Measurements from ENCODE around the gene PGBD5. TPM values are rescaled to one million over a fixed set of nuclear protein-coding genes. Genes with fewer than 3 reads are reported as not detected.

Gene PGBD5
- total and polyA plus RNA-seq, 5 donors from 2014 or later: not detected

GRCh38 chr1:230351983-230352382 lies 74.1 kb downstream of the PGBD5 start:
- Mint-ChIP-seq H3K4me1 (no peaks in the 10 kb centered on the region), H3K9me3 (no peaks in the 10 kb centered on the region), H3K4me3 (no peak overlapping the region), H3K36me3 (no peaks in the 10 kb centered on the region), H3K27me3 (peaks cover 4% of the 10 kb centered on the region), H3K27ac (no peak overlapping the region)
- DNase-seq (no peak), ATAC-seq (ENCODE audit: low read depth in 2 of 2) (no peak)
- Histone ChIP-seq H3K27me3 (ENCODE audit: control insufficient read depth, insufficient read depth, low read length) (no peaks in the 10 kb centered on the region), H3K9me3 (ENCODE audit: control insufficient read depth in 2 of 2, low read length in 2 of 2) (no peaks in the 10 kb centered on the region), H3K27ac (ENCODE audit: insufficient read depth, low read length, poor library complexity, severe bottlenecking) (no peak overlapping the region), H3K36me3 (ENCODE audit: control insufficient read depth, insufficient read depth, low read length) (no peaks in the 10 kb centered on the region), H3K4me3 (ENCODE audit: low read depth, low read length) (no peak overlapping the region), H3K4me1 (ENCODE audit: control insufficient read depth, insufficient read depth, low read length, poor library complexity, severe bottlenecking) (no peaks in the 10 kb centered on the region)

- Histone ChIP-seq H3K4me3 (ENCODE audit: low read depth, low read length) (no peak overlapping the region), H3K27ac (ENCODE audit: insufficient read depth, low read length, poor library complexity, severe bottlenecking) (no peak overlapping the region), H3K36me3 (ENCODE audit: control insufficient read depth, insufficient read depth, low read length) (no peaks in the 10 kb centered on the region), H3K9me3 (ENCODE audit: control insufficient read depth in 2 of 2, low read length in 2 of 2) (no peaks in the 10 kb centered on the region), H3K4me1 (ENCODE audit: control insufficient read depth, insufficient read depth, low read length, poor library complexity, severe bottlenecking) (no peaks in the 10 kb centered on the region), H3K27me3 (ENCODE audit: control insufficient read depth, insufficient read depth, low read length) (no peaks in the 10 kb centered on the region)
- no peak overlapping the region for H3K4me3 Mint-ChIP-seq
- no peaks in the 10 kb centered on the region for H3K36me3 Mint-ChIP-seq
- no peaks in the 10 kb centered on the region for H3K9me3 Mint-ChIP-seq
- no peak for DNase-seq
- ATAC-seq (ENCODE audit: low read depth in 2 of 2): no peak
- no peaks in the 10 kb centered on the region for H3K4me1 Mint-ChIP-seq
- H3K27ac Mint-ChIP-seq: no peak overlapping the region
- peaks cover 4% of the 10 kb centered on the region for H3K27me3 Mint-ChIP-seq
These were observed 74.6 kb downstream of the PGBD5 start for GRCh38 chr1:230351514-230351913.

- Mint-ChIP-seq H3K36me3 (no peaks in the 10 kb centered on the region), H3K27me3 (peaks cover 4% of the 10 kb centered on the region), H3K4me1 (no peaks in the 10 kb centered on the region), H3K4me3 (no peak overlapping the region), H3K9me3 (peaks cover 0 to 1% (median 0%) of the 10 kb centered on the region in 7 donors), H3K27ac (no peak overlapping the region)
- Histone ChIP-seq H3K36me3 (ENCODE audit: control insufficient read depth, insufficient read depth, low read length) (no peaks in the 10 kb centered on the region), H3K27ac (ENCODE audit: insufficient read depth, low read length, poor library complexity, severe bottlenecking) (no peak overlapping the region), H3K27me3 (ENCODE audit: control insufficient read depth, insufficient read depth, low read length) (no peaks in the 10 kb centered on the region), H3K4me1 (ENCODE audit: control insufficient read depth, insufficient read depth, low read length, poor library complexity, severe bottlenecking) (no peaks in the 10 kb centered on the region), H3K9me3 (ENCODE audit: control insufficient read depth in 2 of 2, low read length in 2 of 2) (no peaks in the 10 kb centered on the region), H3K4me3 (ENCODE audit: low read depth, low read length) (no peak overlapping the region)
- ATAC-seq (ENCODE audit: low read depth in 2 of 2) (no peak), DNase-seq (no peak)
These were observed 75.8 kb downstream of the PGBD5 start for GRCh38 chr1:230350208-230350921.

- Mint-ChIP-seq H3K4me1 (no peaks in the 10 kb centered on the region), H3K27me3 (peaks cover 2% of the 10 kb centered on the region)
These were observed 77.1 kb downstream of the PGBD5 start for GRCh38 chr1:230349020-230349393.

GRCh38 chr1:230348386-230349019 lies 77.6 kb downstream of the PGBD5 start:
- Mint-ChIP-seq H3K27ac (no peak overlapping the region), H3K4me3 (no peak overlapping the region), H3K9me3 (peaks cover 0 to 2% (median 0%) of the 10 kb centered on the region in 7 donors), H3K4me1 (no peaks in the 10 kb centered on the region), H3K36me3 (no peaks in the 10 kb centered on the region), H3K27me3 (no peaks in the 10 kb centered on the region)
- DNase-seq (no peak), ATAC-seq (ENCODE audit: low read depth in 2 of 2) (no peak)
- Histone ChIP-seq H3K4me3 (ENCODE audit: low read depth, low read length) (no peak overlapping the region), H3K27ac (ENCODE audit: insufficient read depth, low read length, poor library complexity, severe bottlenecking) (no peak overlapping the region), H3K27me3 (ENCODE audit: control insufficient read depth, insufficient read depth, low read length) (no peaks in the 10 kb centered on the region), H3K36me3 (ENCODE audit: control insufficient read depth, insufficient read depth, low read length) (no peaks in the 10 kb centered on the region), H3K4me1 (ENCODE audit: control insufficient read depth, insufficient read depth, low read length, poor library complexity, severe bottlenecking) (no peaks in the 10 kb centered on the region), H3K9me3 (ENCODE audit: control insufficient read depth in 2 of 2, low read length in 2 of 2) (no peaks in the 10 kb centered on the region)

More at GRCh38 chr1:230349020-230349393, 77.1 kb downstream of the PGBD5 start:
- ATAC-seq (ENCODE audit: low read depth in 2 of 2) (no peak), DNase-seq (no peak)
- Mint-ChIP-seq H3K9me3 (peaks cover 0 to 2% (median 0%) of the 10 kb centered on the region in 7 donors), H3K4me3 (no peak overlapping the region), H3K36me3 (no peaks in the 10 kb centered on the region), H3K27ac (no peak overlapping the region)
- Histone ChIP-seq H3K4me3 (ENCODE audit: low read depth, low read length) (no peak overlapping the region), H3K36me3 (ENCODE audit: control insufficient read depth, insufficient read depth, low read length) (no peaks in the 10 kb centered on the region), H3K4me1 (ENCODE audit: control insufficient read depth, insufficient read depth, low read length, poor library complexity, severe bottlenecking) (no peaks in the 10 kb centered on the region), H3K9me3 (ENCODE audit: control insufficient read depth in 2 of 2, low read length in 2 of 2) (no peaks in the 10 kb centered on the region), H3K27me3 (ENCODE audit: control insufficient read depth, insufficient read depth, low read length) (no peaks in the 10 kb centered on the region), H3K27ac (ENCODE audit: insufficient read depth, low read length, poor library complexity, severe bottlenecking) (no peak overlapping the region)

GRCh38 chr1:230347896-230348295 lies 78.2 kb downstream of the PGBD5 start:
- H3K36me3 Mint-ChIP-seq: no peaks in the 10 kb centered on the region
- Histone ChIP-seq H3K36me3 (ENCODE audit: control insufficient read depth, insufficient read depth, low read length) (no peaks in the 10 kb centered on the region), H3K27ac (ENCODE audit: insufficient read depth, low read length, poor library complexity, severe bottlenecking) (no peak overlapping the region), H3K27me3 (ENCODE audit: control insufficient read depth, insufficient read depth, low read length) (no peaks in the 10 kb centered on the region), H3K4me3 (ENCODE audit: low read depth, low read length) (no peak overlapping the region), H3K9me3 (ENCODE audit: control insufficient read depth in 2 of 2, low read length in 2 of 2) (no peaks in the 10 kb centered on the region), H3K4me1 (ENCODE audit: control insufficient read depth, insufficient read depth, low read length, poor library complexity, severe bottlenecking) (no peaks in the 10 kb centered on the region)
- no peak for DNase-seq
- H3K4me1 Mint-ChIP-seq: no peaks in the 10 kb centered on the region
- H3K27ac Mint-ChIP-seq: no peak overlapping the region
- H3K4me3 Mint-ChIP-seq: no peak overlapping the region
- H3K27me3 Mint-ChIP-seq: no peaks in the 10 kb centered on the region
- H3K9me3 Mint-ChIP-seq: peaks cover 0 to 2% (median 0%) of the 10 kb centered on the region in 7 donors
- ATAC-seq (ENCODE audit: low read depth in 2 of 2): no peak

- Histone ChIP-seq H3K36me3 (ENCODE audit: control insufficient read depth, insufficient read depth, low read length) (no peaks in the 10 kb centered on the region), H3K4me3 (ENCODE audit: low read depth, low read length) (no peak overlapping the region), H3K27ac (ENCODE audit: insufficient read depth, low read length, poor library complexity, severe bottlenecking) (no peak overlapping the region), H3K4me1 (ENCODE audit: control insufficient read depth, insufficient read depth, low read length, poor library complexity, severe bottlenecking) (no peaks in the 10 kb centered on the region), H3K27me3 (ENCODE audit: control insufficient read depth, insufficient read depth, low read length) (no peaks in the 10 kb centered on the region), H3K9me3 (ENCODE audit: control insufficient read depth in 2 of 2, low read length in 2 of 2) (no peaks in the 10 kb centered on the region)
- no peaks in the 10 kb centered on the region for H3K4me1 Mint-ChIP-seq
- H3K4me3 Mint-ChIP-seq: no peak overlapping the region
- H3K27me3 Mint-ChIP-seq: peaks cover 7% of the 10 kb centered on the region
- no peak overlapping the region for H3K27ac Mint-ChIP-seq
- ATAC-seq (ENCODE audit: low read depth in 2 of 2) (no peak), DNase-seq (no peak)
- peaks cover 0 to 2% (median 0%) of the 10 kb centered on the region in 7 donors for H3K9me3 Mint-ChIP-seq
- no peaks in the 10 kb centered on the region for H3K36me3 Mint-ChIP-seq
These were observed 80.8 kb downstream of the PGBD5 start for GRCh38 chr1:230345139-230345885.
